Posterior vena cava (tissue), 2 donors: ENCODE results near the gene HMGN4. TPM values are rescaled to one million over a fixed set of nuclear protein-coding genes. Genes with fewer than 3 reads are reported as not detected.

Experiments
- DNase-seq: peaks from one replicate; pipeline ENCODE4 v3.0.0-alpha.2; 2020; ENCODE audit warnings: low spot score
- intact Hi-C, 2 donors: fragments of 100-400 bp; cut with DNase I; formaldehyde crosslinking; loops; one replicate each; pipeline versions ENCODE4 v1.14.1 to v1.14.2; 2022 to 2023
- total RNA-seq, 2 donors: library from RNA; stranded (reverse); fragmentation: NEBNext Ultra II Directional; extraction: Animal tissue kit (Norgen Biotek cat#: 25700); gene quantifications; one replicate each; pipeline ENCODE4 v1.2.1, GENCODE V29; 2021
- donor health status: DM: yes; HTN: yes; CAD: no.
- donor health status: DM: yes; HTN: yes; CAD: no.

The HMGN4 gene
- total RNA-seq, 2 donors from 2014 or later: 54.2 to 62.0 TPM

DNA sequence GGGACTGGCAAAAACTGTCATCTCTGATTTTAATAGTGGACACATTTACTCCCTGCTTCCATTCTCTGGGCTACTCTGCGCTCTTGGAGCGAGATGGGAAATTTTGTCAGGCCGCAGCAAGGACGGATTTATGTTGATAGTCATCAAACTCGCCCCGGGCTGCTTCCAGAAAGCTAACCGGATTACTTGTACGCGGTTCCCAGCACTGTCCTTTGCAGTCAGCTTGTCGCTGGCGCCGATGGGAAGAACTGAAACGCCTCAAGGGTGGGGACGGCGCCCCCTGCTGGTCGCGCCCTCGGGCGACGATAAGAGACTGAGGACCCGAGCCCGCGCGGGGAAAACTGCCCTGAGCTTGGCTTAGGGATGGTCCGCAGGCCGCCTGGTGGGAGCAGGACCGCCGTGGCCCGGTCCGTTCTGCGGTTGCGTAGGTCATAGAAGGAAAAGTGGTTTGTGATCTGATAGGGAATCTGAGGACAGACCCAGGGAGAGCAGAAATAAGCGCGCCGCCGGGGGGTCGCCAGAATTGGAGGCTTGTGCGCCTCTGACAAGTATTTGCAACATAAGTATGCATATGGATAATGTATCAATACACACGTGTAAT is 57.6 kb downstream of the HMGN4 start:
- intact Hi-C loops: loop anchor here in 1 of 2 donors (2.0 to 5.0 kb wide), 2 partner anchors 21 to 253 kb away; no protein-coding TSS in a partner anchor
- DNase-seq: peak; percentile 97

Other genes starting within 250 kb of the HMGN4 start
- gene BTN3A2, start 173.2 kb upstream of the HMGN4 start, total RNA-seq: 10 to 100 TPM in 1 of 2 donors, 1 to 10 TPM in 1; 9.7 to 11.8 TPM
- 10 to 100 TPM in 1 of 2 donors, 1 to 10 TPM in 1; 9.6 to 13.1 TPM for gene BTN2A2, start 155.3 kb upstream of the HMGN4 start, total RNA-seq
- gene BTN3A1, start 136.1 kb upstream of the HMGN4 start, total RNA-seq: 10 to 100 TPM in 1 of 2 donors, 1 to 10 TPM in 1; 9.1 to 15.6 TPM
- 10 to 100 TPM; 11.1 to 16.3 TPM for gene BTN3A3, start 97.9 kb upstream of the HMGN4 start, total RNA-seq
- gene BTN2A1, start 80.4 kb upstream of the HMGN4 start, total RNA-seq: 10 to 100 TPM; 26.2 to 30.0 TPM
- gene BTN1A1, start 38.1 kb upstream of the HMGN4 start, total RNA-seq: not detected
- 10 to 100 TPM; 10.3 to 11.5 TPM for gene ABT1, start 58.6 kb downstream of the HMGN4 start, total RNA-seq
- 10 to 100 TPM; 19.5 to 23.6 TPM for gene ZNF322, start 121.4 kb downstream of the HMGN4 start, total RNA-seq